ENCODE results near the gene VTN.

DNA sequence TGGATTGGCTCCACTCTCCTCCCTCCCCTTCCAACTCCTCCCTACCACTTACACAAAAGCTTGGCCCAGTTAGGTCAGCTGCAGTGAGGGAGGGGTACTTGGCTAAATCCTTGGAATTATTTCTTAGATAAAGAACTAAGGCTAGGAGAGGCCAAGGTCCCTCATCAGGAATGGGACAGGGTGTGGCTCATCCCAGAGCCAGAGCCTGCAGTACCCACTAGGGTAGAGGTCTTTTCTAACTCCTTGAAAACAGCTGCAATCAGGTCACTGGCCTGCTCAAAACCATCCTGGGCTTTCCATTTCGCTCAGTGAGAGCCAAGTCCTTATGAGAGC lies 37.8 kb upstream of the VTN start:
- TF ChIP-seq, protein P1, sequence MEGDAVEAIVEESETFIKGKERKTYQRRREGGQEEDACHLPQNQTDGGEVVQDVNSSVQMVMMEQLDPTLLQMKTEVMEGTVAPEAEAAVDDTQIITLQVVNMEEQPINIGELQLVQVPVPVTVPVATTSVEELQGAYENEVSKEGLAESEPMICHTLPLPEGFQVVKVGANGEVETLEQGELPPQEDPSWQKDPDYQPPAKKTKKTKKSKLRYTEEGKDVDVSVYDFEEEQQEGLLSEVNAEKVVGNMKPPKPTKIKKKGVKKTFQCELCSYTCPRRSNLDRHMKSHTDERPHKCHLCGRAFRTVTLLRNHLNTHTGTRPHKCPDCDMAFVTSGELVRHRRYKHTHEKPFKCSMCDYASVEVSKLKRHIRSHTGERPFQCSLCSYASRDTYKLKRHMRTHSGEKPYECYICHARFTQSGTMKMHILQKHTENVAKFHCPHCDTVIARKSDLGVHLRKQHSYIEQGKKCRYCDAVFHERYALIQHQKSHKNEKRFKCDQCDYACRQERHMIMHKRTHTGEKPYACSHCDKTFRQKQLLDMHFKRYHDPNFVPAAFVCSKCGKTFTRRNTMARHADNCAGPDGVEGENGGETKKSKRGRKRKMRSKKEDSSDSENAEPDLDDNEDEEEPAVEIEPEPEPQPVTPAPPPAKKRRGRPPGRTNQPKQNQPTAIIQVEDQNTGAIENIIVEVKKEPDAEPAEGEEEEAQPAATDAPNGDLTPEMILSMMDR (IDR thresholded peaks at IDR 0.05), result no peak
- no peak for TF ChIP-seq POLR2A (IDR thresholded peaks at IDR 0.05)
